HepG2 (cell line): ENCODE data around the gene LAMC1. TPM values are rescaled to one million over a fixed set of nuclear protein-coding genes. Genes with fewer than 3 reads are reported as not detected.

ENCODE experiments used
- ATAC-seq: fragments of 200-7000 bp; cut with Tn5 transposase; 3 replicates; pipeline ENCODE4 v1.9.1; 2020; ENCODE audit warnings: mild to moderate bottlenecking, moderate library complexity
- BruUV-seq: library from RNA; stranded (reverse); fragments of 400-500 nt; replicated peaks from 2 replicates; lab custom pipeline; 2021; lab: Mats Ljungman, UMichigan
- CTCF ChIA-PET: fragments of 300-600 bp; formaldehyde crosslinking; extraction: SDS; loops from one replicate; lab custom pipeline; 2021; ENCODE audit warnings: low total read pairs, inconsistent platforms, low intra/inter-chr PET ratio; lab: Yijun Ruan, JAX
- POLR2A ChIA-PET: fragments of 350-600 bp; sonication (Branson Sonifier 250); formaldehyde crosslinking; loops from one replicate; lab custom pipeline; 2020; ENCODE audit warnings: antibody characterized with exemption, inconsistent platforms; lab: Yijun Ruan, JAX
- DNase-seq: peaks from one replicate; pipeline ENCODE4 v3.0.0-alpha.2; 2015; ENCODE audit warnings: low spot score
- FAIRE-seq: peaks from 3 replicates; lab custom pipeline; 2011; peaks lifted over from hg19 to GRCh38; lab: Jason Lieb, UNC
- H2AFZ ChIP-seq: one replicate; pipeline ENCODE4 v1.6.1; 2011; ENCODE audit warnings: low read length, inconsistent platforms
- H3K27ac ChIP-seq: fragments of 300-600 bp; 3 replicates; pipeline ENCODE4 v1.8.0; 2011; ENCODE audit warnings: mixed run types, mild to moderate bottlenecking, mixed read lengths, low read length, inconsistent platforms; ENCODE audit not compliant: insufficient read depth; ENCODE audit errors: extremely low read length
- H3K27me3 ChIP-seq, 2 experiments: fragments of 200-600 bp in 1 of 2; 2 replicates in 1 of 2; 3 replicates in 1 of 2; pipeline versions ENCODE4 v1.6.0 to v1.8.0; 2011; ENCODE audit warnings: low read length in 2 of 2, mild to moderate bottlenecking in 2 of 2, moderate library complexity in 2 of 2, inconsistent platforms in 1 of 2; ENCODE audit not compliant: insufficient read depth in 2 of 2, control insufficient read depth in 1 of 2
- H3K36me3 ChIP-seq, 2 experiments: fragments of 200-600 bp in 1 of 2; replicated peaks in 1 of 2; 2 replicates in 1 of 2; 3 replicates in 1 of 2; pipeline versions ENCODE4 v1.5.1 to v1.8.0; 2011; ENCODE audit warnings: low read length in 2 of 2, inconsistent platforms in 1 of 2; ENCODE audit not compliant: insufficient read depth in 2 of 2, control insufficient read depth in 1 of 2
- H3K4me1 ChIP-seq: 2 replicates; pipeline ENCODE4 v1.5.1; 2012; ENCODE audit warnings: low read length, inconsistent platforms; ENCODE audit not compliant: insufficient read depth
- H3K4me2 ChIP-seq: 2 replicates; pipeline ENCODE4 v1.6.0; 2011; ENCODE audit warnings: low read depth, low read length, inconsistent platforms
- H3K4me3 ChIP-seq, 3 experiments: fragments of 200-600 bp in 1 of 3; sonication (generic), shearing (Covaris generic) in 1 of 3; replicated peaks in 1 of 3; 2 replicates each; pipeline ENCODE4 v1.5.1; 2011 to 2016; ENCODE audit warnings: low read length in 3 of 3, inconsistent platforms in 2 of 3, low read depth in 2 of 3, mild to moderate bottlenecking in 2 of 3, control low read depth in 1 of 3, mixed read lengths in 1 of 3; ENCODE audit not compliant: insufficient read depth in 1 of 3
- H3K79me2 ChIP-seq: one replicate; pipeline ENCODE4 v1.6.1; 2011; ENCODE audit warnings: low read length, inconsistent platforms; ENCODE audit not compliant: insufficient read depth
- H3K9ac ChIP-seq: 2 replicates; pipeline ENCODE4 v1.6.0; 2011; ENCODE audit warnings: mild to moderate bottlenecking, low read depth, low read length, inconsistent platforms; ENCODE audit not compliant: insufficient read depth
- H3K9me3 ChIP-seq: 2 replicates; pipeline ENCODE4 v1.5.1; 2012; ENCODE audit warnings: mild to moderate bottlenecking, low read length
- H4K20me1 ChIP-seq: 2 replicates; pipeline ENCODE4 v1.6.0; 2011; ENCODE audit warnings: inconsistent platforms, mild to moderate bottlenecking, low read length, moderate library complexity; ENCODE audit not compliant: insufficient read depth
- CREB1 ChIP-seq, 2 experiments: fragments of 450-650 bp in 1 of 2; IDR thresholded peaks; 2 replicates each; pipeline ENCODE4 v1.6.1; 2016 to 2017; ENCODE audit warnings: control low read depth in 1 of 2, mild to moderate bottlenecking in 1 of 2, missing compliant biosample characterization in 1 of 2, missing genetic modification characterization in 1 of 2
- KDM3A ChIP-seq: IDR thresholded peaks from 2 replicates; pipeline ENCODE4 v1.6.1; 2018; ENCODE audit warnings: low read depth, missing compliant biosample characterization
- MBNL3 ChIP-seq: fragments of 250-450 bp; sonication (Bioruptor Pico); conservative IDR thresholded peaks from 2 replicates; pipeline ENCODE4 v1.8.0; 2022; ENCODE audit warnings: mild to moderate bottlenecking, inconsistent platforms
- MTF1 ChIP-seq: sonication (generic); formaldehyde crosslinking; IDR thresholded peaks from 2 replicates; pipeline ENCODE4 v1.5.0; 2020; ENCODE audit warnings: missing genetic modification reagents
- NRL ChIP-seq: sonication (generic); formaldehyde crosslinking; IDR thresholded peaks from 2 replicates; pipeline ENCODE4 v1.5.0; 2020; ENCODE audit warnings: missing genetic modification reagents, mild to moderate bottlenecking, moderate library complexity, borderline replicate concordance
- TBX3 ChIP-seq: fragments of 450-650 bp; IDR thresholded peaks from 2 replicates; pipeline ENCODE4 v1.6.1; 2017; ENCODE audit warnings: antibody characterized with exemption, mild to moderate bottlenecking, inconsistent platforms, borderline replicate concordance
- TCF7L2 ChIP-seq: IDR thresholded peaks from 2 replicates; pipeline ENCODE4 v1.6.1; 2011; ENCODE audit warnings: mild to moderate bottlenecking, low read depth, low read length, moderate library complexity
- ZNF230 ChIP-seq: sonication (generic); formaldehyde crosslinking; IDR thresholded peaks from 2 replicates; pipeline ENCODE4 v1.4.0; 2020; ENCODE audit warnings: mild to moderate bottlenecking, missing genetic modification reagents
- ZNF562 ChIP-seq: sonication (generic); formaldehyde crosslinking; IDR thresholded peaks from 2 replicates; pipeline ENCODE4 v1.8.0; 2022; ENCODE audit warnings: missing genetic modification reagents, borderline replicate concordance
- ZNF660 ChIP-seq: sonication (generic); formaldehyde crosslinking; IDR thresholded peaks from 2 replicates; pipeline ENCODE4 v1.5.1; 2020; ENCODE audit warnings: mild to moderate bottlenecking, low read depth, missing genetic modification reagents, borderline replicate concordance
- WGBS: methylation state at CpG from one replicate; pipeline ENCODE4 v1.1.6; 2017; ENCODE audit warnings: low lambda C conversion rate; 5-methylcytosine and 5-hydroxymethylcytosine counted together
- in situ Hi-C: cut with HindIII; loops from 2 replicates; pipeline ENCODE4 v1.10.0; 2017; ENCODE audit warnings: low pct_unique_long_range_greater_than_20kb; ENCODE audit not compliant: extremely low pct_ligation_motif_present
- intact Hi-C: fragments of 100-400 bp; cut with micrococcal nuclease; formaldehyde crosslinking; loops from one replicate; pipeline ENCODE4 v1.10.0; 2022; ENCODE audit not compliant: unreplicated experiment
- polyA plus RNA-seq, 8 experiments: library from polyadenylated mRNA; depleted of rRNA in 3 of 8; stranded (reverse) in 7 of 8; unstranded in 1 of 8; fragments of >200 nt; fragmentation: Illumina TruSeq in 4 of 8; extraction: Trizol in 4 of 8; gene quantifications; 2 replicates each; pipeline versions ENCODE4 v1.2.1 to v1.2.3, GENCODE V29; 2011 to 2016; ENCODE audit warnings: low read depth in 4 of 8, missing spikeins in 1 of 8, mixed read lengths in 1 of 8; ENCODE audit not compliant: insufficient read depth in 1 of 8
- total RNA-seq, 5 experiments: library from RNA; depleted of rRNA; stranded (reverse); fragments of >200 nt; fragmentation: Illumina TruSeq; extraction: Trizol; gene quantifications; 2 replicates each; pipeline ENCODE4 v1.2.3, GENCODE V29; 2016; ENCODE audit warnings: low read depth in 1 of 5
- TF ChIP-seq, protein P1 (sequence below): IDR thresholded peaks from 2 replicates; pipeline ENCODE4 v1.6.1; 2012; ENCODE audit warnings: low read length, improper control_type of control experiment
- TF ChIP-seq, protein P2 (sequence below): sonication (generic); formaldehyde crosslinking; IDR thresholded peaks from 2 replicates; pipeline ENCODE4 v1.8.0; 2022; ENCODE audit warnings: missing genetic modification reagents, low read depth, mild to moderate bottlenecking, borderline replicate concordance
- TF ChIP-seq, protein P3 (sequence below): sonication (generic); formaldehyde crosslinking; IDR thresholded peaks from 2 replicates; pipeline ENCODE4 v1.4.0; 2020; ENCODE audit warnings: missing genetic modification reagents, borderline replicate concordance

The LAMC1 gene
- total and polyA plus RNA-seq, 2 of the 13 experiments (the other 11 are each of a cell fraction or from before 2014, with no cell fraction given) = 58.5 to 137 TPM

DNA sequence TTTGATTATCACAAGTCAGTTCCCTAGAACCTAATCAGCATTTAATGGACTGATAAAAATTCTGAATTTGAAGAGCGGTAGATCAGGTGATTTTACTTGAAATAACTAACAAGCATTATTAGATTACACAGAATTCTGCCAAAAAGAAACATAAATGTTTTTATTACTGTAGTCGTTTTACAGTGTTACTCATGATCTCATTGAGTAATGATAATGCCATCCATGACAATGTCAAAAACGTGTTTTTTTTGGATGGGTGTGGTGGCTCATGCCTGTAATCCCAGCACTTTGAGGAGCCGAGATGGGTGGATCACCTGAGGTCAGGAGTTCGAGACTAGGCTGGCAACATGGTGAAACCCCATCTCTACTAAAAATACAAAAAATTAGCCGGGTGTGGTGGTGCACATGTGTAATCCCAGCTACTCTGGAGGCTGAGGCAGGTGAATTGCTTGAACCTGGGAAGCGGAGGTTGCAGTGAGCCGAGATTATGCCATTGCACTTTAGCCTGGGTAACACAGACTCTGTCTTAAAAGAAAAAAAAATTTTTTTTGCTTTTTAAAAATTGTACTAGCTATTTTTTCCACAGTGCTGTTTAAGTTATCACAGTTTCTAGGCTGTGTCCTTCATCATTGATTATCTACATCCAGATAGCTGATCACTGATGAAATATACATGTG lies 56.6 kb downstream of the LAMC1 start (continued):
- TF ChIP-seq, protein P1, sequence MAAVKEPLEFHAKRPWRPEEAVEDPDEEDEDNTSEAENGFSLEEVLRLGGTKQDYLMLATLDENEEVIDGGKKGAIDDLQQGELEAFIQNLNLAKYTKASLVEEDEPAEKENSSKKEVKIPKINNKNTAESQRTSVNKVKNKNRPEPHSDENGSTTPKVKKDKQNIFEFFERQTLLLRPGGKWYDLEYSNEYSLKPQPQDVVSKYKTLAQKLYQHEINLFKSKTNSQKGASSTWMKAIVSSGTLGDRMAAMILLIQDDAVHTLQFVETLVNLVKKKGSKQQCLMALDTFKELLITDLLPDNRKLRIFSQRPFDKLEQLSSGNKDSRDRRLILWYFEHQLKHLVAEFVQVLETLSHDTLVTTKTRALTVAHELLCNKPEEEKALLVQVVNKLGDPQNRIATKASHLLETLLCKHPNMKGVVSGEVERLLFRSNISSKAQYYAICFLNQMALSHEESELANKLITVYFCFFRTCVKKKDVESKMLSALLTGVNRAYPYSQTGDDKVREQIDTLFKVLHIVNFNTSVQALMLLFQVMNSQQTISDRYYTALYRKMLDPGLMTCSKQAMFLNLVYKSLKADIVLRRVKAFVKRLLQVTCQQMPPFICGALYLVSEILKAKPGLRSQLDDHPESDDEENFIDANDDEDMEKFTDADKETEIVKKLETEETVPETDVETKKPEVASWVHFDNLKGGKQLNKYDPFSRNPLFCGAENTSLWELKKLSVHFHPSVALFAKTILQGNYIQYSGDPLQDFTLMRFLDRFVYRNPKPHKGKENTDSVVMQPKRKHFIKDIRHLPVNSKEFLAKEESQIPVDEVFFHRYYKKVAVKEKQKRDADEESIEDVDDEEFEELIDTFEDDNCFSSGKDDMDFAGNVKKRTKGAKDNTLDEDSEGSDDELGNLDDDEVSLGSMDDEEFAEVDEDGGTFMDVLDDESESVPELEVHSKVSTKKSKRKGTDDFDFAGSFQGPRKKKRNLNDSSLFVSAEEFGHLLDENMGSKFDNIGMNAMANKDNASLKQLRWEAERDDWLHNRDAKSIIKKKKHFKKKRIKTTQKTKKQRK = no peak
- no peak for TF ChIP-seq ZNF562 (CRISPR knock-in tag)
- TF ChIP-seq KDM3A (CRISPR knock-in tag) = no peak
- TF ChIP-seq NRL (CRISPR knock-in tag) = no peak
- TF ChIP-seq, protein P2, sequence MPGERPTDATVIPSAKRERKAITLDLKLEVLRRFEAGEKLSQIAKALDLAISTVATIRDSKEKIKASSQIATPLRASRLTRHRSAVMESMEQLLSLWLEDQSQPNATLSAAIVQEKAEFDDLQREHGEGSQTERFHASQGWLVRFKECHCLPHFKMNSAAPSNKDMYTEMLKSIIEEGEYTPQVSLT = no peak
- TF ChIP-seq ZNF230 = no peak
- no peak for TF ChIP-seq TCF7L2

DNA sequence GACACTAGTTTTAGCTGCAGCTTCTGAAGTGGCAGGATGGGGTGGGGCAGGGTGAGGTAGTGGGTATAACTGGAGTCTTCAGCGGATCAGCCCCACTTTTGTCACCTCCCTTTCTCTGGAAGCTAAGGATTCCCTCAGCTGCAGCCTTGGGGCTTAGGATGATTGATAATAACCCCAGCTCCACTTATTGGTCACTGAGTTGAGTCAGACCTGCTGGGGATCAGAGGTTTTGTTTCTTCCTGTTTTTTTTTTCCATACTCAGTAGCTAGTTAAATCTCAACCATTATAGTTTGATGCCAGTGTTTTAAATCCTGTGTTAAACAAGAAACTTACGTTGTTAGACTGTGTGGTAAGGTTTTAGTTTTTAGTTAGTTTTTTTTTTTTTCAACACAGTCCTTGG lies 57.2 kb downstream of the LAMC1 start:
- Histone ChIP-seq H3K79me2 (peaks cover 69% of the 10 kb centered on the region), H3K9ac (no peak overlapping the region), H3K27ac (peak overlapping the region; percentile 15), H3K4me1 (peaks cover 59% of the 10 kb centered on the region), H3K27me3 (no peaks in the 10 kb centered on the region), H3K4me2 (0 out of 2 replicates have a peak overlapping the region, but pooled peaks have one; percentile 11), H3K4me3 (no peak overlapping the region), H3K36me3 (no peaks in the 10 kb centered on the region), H3K9me3 (no peaks in the 10 kb centered on the region), H2AFZ (no peak overlapping the region), H4K20me1 (no peaks in the 10 kb centered on the region)
- FAIRE-seq (no peak), DNase-seq (no peak), ATAC-seq (peak; percentile 41; the same call in 2 of the 3 replicates)
- BruUV-seq = no TSS peak
- in situ Hi-C loops = no loop called here
- CTCF ChIA-PET = no interaction called here
- 94% methylated on average over 2 of the region's 2 CpGs for WGBS
- intact Hi-C loops = no loop called here
- POLR2A ChIA-PET = no interaction called here
- TF ChIP-seq TBX3 = no peak
- TF ChIP-seq, protein P3, sequence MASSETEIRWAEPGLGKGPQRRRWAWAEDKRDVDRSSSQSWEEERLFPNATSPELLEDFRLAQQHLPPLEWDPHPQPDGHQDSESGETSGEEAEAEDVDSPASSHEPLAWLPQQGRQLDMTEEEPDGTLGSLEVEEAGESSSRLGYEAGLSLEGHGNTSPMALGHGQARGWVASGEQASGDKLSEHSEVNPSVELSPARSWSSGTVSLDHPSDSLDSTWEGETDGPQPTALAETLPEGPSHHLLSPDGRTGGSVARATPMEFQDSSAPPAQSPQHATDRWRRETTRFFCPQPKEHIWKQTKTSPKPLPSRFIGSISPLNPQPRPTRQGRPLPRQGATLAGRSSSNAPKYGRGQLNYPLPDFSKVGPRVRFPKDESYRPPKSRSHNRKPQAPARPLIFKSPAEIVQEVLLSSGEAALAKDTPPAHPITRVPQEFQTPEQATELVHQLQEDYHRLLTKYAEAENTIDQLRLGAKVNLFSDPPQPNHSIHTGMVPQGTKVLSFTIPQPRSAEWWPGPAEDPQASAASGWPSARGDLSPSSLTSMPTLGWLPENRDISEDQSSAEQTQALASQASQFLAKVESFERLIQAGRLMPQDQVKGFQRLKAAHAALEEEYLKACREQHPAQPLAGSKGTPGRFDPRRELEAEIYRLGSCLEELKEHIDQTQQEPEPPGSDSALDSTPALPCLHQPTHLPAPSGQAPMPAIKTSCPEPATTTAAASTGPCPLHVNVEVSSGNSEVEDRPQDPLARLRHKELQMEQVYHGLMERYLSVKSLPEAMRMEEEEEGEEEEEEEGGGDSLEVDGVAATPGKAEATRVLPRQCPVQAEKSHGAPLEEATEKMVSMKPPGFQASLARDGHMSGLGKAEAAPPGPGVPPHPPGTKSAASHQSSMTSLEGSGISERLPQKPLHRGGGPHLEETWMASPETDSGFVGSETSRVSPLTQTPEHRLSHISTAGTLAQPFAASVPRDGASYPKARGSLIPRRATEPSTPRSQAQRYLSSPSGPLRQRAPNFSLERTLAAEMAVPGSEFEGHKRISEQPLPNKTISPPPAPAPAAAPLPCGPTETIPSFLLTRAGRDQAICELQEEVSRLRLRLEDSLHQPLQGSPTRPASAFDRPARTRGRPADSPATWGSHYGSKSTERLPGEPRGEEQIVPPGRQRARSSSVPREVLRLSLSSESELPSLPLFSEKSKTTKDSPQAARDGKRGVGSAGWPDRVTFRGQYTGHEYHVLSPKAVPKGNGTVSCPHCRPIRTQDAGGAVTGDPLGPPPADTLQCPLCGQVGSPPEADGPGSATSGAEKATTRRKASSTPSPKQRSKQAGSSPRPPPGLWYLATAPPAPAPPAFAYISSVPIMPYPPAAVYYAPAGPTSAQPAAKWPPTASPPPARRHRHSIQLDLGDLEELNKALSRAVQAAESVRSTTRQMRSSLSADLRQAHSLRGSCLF (CRISPR knock-in tag) = no peak
- TF ChIP-seq MTF1 (CRISPR knock-in tag) = no peak
- TF ChIP-seq CREB1 (IDR thresholded peaks at IDR 0.05) = no peak
- no peak for TF ChIP-seq CREB1 (CRISPR knock-in tag; IDR thresholded peaks at IDR 0.05)
- no peak for TF ChIP-seq ZNF660 (CRISPR knock-in tag)
- TF ChIP-seq MBNL3 (CRISPR knock-in tag) = no peak
